Measurements from ENCODE around the gene WWOX.

The WWOX gene

GRCh38 chr16:78817200-78817739 lies 717.8 kb downstream of the WWOX start:
- H3K4me3 ChIP-seq (ENCODE audit: low read depth, low read length): no peak overlapping the region
- ChIA-PET CTCF (no interaction called here), POLR2A (no interaction called here)
- TF ChIP-seq CTCF (IDR thresholded peaks at IDR 0.05; ENCODE audit: insufficient read depth, low read length, missing control alignments): no peak
- no peak for DNase-seq (ENCODE audit: low read depth, low spot score)

GRCh38 chr16:78821335-78821734 lies 721.9 kb downstream of the WWOX start:
- CTCF ChIA-PET: no interaction called here
- H3K4me3 ChIP-seq (ENCODE audit: low read depth, low read length): no peak overlapping the region
- no peak for TF ChIP-seq CTCF (IDR thresholded peaks at IDR 0.05; ENCODE audit: insufficient read depth, low read length, missing control alignments)
- no peak for DNase-seq (ENCODE audit: low read depth, low spot score)
- POLR2A ChIA-PET: no interaction called here

GRCh38 chr16:78822509-78822908 lies 723.1 kb downstream of the WWOX start:
- no peak for TF ChIP-seq CTCF (IDR thresholded peaks at IDR 0.05; ENCODE audit: insufficient read depth, low read length, missing control alignments)
- ChIA-PET CTCF (no interaction called here), POLR2A (no interaction called here)
- DNase-seq (ENCODE audit: low read depth, low spot score): no peak
- H3K4me3 ChIP-seq (ENCODE audit: low read depth, low read length): no peak overlapping the region

GRCh38 chr16:78823027-78823426 lies 723.6 kb downstream of the WWOX start:
- ChIA-PET POLR2A (no interaction called here), CTCF (no interaction called here)
- H3K4me3 ChIP-seq (ENCODE audit: low read depth, low read length): no peak overlapping the region
- no peak for TF ChIP-seq CTCF (IDR thresholded peaks at IDR 0.05; ENCODE audit: insufficient read depth, low read length, missing control alignments)
- no peak for DNase-seq (ENCODE audit: low read depth, low spot score)

- ChIA-PET CTCF (no interaction called here), POLR2A (no interaction called here)
- no peak overlapping the region for H3K4me3 ChIP-seq (ENCODE audit: low read depth, low read length)
- TF ChIP-seq CTCF (IDR thresholded peaks at IDR 0.05; ENCODE audit: insufficient read depth, low read length, missing control alignments): no peak
- DNase-seq (ENCODE audit: low read depth, low spot score): no peak
These were observed 729.8 kb downstream of the WWOX start for GRCh38 chr16:78829280-78829679.

- no peak for TF ChIP-seq CTCF (IDR thresholded peaks at IDR 0.05; ENCODE audit: insufficient read depth, low read length, missing control alignments)
- DNase-seq (ENCODE audit: low read depth, low spot score): no peak
- CTCF ChIA-PET: no interaction called here
- H3K4me3 ChIP-seq (ENCODE audit: low read depth, low read length): no peak overlapping the region
- POLR2A ChIA-PET: no interaction called here
These were observed 731.1 kb downstream of the WWOX start for GRCh38 chr16:78830599-78830998.

All from AG04449 (cell line).